ENCODE measurements around the gene RBMS3.
"Not testable (repeated sequence)": the region's sequence is repeated elsewhere in the genome, so short reads cannot be mapped to it uniquely, and the experiment has no call there.

The RBMS3 gene

GRCh38 chr3:29976871-29977270 lies 696.0 kb downstream of the RBMS3 start:
- no peak for DNase-seq

GRCh38 chr3:29977360-29977759 lies 696.5 kb downstream of the RBMS3 start:
- DNase-seq, result no peak

GRCh38 chr3:29978036-29978435 lies 697.2 kb downstream of the RBMS3 start:
- DNase-seq, result no peak

GRCh38 chr3:29991198-29991597 lies 710.3 kb downstream of the RBMS3 start:
- DNase-seq, result no peak

- no peak for DNase-seq
These were observed 721.9 kb downstream of the RBMS3 start for GRCh38 chr3:30002797-30003196.

GRCh38 chr3:30003741-30004140 lies 722.9 kb downstream of the RBMS3 start:
- no peak for DNase-seq

GRCh38 chr3:30004481-30004880 lies 723.6 kb downstream of the RBMS3 start:
- DNase-seq, result no peak

GRCh38 chr3:30006111-30006510 lies 725.2 kb downstream of the RBMS3 start:
- no peak for DNase-seq

GRCh38 chr3:30007668-30008067 lies 726.8 kb downstream of the RBMS3 start:
- DNase-seq, result no peak

GRCh38 chr3:30011237-30011803 lies 730.4 kb downstream of the RBMS3 start:
- no peak for DNase-seq

- peak; percentile 45 to 56 for DNase-seq
These were observed 732.2 kb downstream of the RBMS3 start for GRCh38 chr3:30012941-30013543.

GRCh38 chr3:30017901-30018300 lies 737.0 kb downstream of the RBMS3 start:
- DNase-seq, result no peak

GRCh38 chr3:30020380-30020779 lies 739.5 kb downstream of the RBMS3 start:
- DNase-seq, result no peak

- DNase-seq, result no peak
These were observed 743.6 kb downstream of the RBMS3 start for GRCh38 chr3:30024466-30024865.

GRCh38 chr3:30026851-30027250 lies 746.0 kb downstream of the RBMS3 start:
- DNase-seq, result no peak

GRCh38 chr3:30034246-30034991 lies 753.5 kb downstream of the RBMS3 start:
- no peak for DNase-seq

- no peak for DNase-seq
These were observed 755.2 kb downstream of the RBMS3 start for GRCh38 chr3:30035935-30036567.

GRCh38 chr3:30040126-30040525 lies 759.3 kb downstream of the RBMS3 start:
- DNase-seq, result no peak

- DNase-seq, result not testable (repeated sequence)
These were observed 760.6 kb downstream of the RBMS3 start for GRCh38 chr3:30041481-30041880.

GRCh38 chr3:30042274-30042859 lies 761.5 kb downstream of the RBMS3 start:
- DNase-seq, result peak; percentile 36 to 54

GRCh38 chr3:30042916-30043555 lies 762.2 kb downstream of the RBMS3 start:
- DNase-seq, result no peak

- DNase-seq, result no peak
These were observed 763.6 kb downstream of the RBMS3 start for GRCh38 chr3:30044515-30044914.

- no peak for DNase-seq
These were observed 767.6 kb downstream of the RBMS3 start for GRCh38 chr3:30048431-30048830.

Data from stimulated activated CD4-positive, alpha-beta T cell treated with anti-CD3 and anti-CD28 coated beads, Interleukin-2, amount 100 ng/mL, for 48 hours (primary cell).